A204.1 (cell line): ENCODE measurements around the gene ISM2.

Experiments used
- FAIRE-seq: peaks from 2 replicates; lab custom pipeline; 2012; peaks lifted over from hg19 to GRCh38; lab: Jason Lieb, UNC

Gene ISM2

GRCh38 chr14:77467801-77468200, 30.8 kb downstream of the ISM2 start:
- no peak for FAIRE-seq

DNA sequence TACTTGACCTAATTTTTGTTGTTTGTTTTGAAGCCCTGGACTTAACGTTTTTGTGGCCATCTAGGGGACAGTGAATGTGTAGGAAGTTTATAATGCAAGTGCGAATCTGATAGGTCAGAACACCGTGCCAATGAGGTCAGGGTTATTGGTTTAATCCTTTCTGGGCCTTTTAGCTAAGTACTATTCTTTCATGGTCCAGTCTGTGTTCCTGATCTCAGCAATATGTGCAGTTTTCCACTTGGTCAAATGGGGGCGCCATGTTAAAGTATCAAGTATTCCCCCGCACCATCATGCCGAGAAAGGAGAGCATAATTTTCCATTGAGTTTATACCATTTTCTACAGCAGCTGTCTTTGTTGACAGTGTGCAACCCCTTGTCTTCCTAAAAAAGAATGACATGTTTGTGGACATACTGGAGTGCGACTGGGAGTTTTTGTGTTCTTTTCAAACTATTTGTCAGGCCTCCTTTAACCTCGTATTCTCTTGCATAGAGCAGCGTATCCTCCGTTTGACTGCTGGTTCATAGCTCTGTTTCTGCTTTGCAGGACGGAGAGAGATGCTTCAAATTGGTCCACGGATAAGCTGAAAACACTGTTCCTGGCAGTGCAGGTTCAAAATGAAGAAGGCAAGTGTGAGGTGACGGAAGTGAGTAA, 39.4 kb downstream of the ISM2 start:
- FAIRE-seq: no peak

DNA sequence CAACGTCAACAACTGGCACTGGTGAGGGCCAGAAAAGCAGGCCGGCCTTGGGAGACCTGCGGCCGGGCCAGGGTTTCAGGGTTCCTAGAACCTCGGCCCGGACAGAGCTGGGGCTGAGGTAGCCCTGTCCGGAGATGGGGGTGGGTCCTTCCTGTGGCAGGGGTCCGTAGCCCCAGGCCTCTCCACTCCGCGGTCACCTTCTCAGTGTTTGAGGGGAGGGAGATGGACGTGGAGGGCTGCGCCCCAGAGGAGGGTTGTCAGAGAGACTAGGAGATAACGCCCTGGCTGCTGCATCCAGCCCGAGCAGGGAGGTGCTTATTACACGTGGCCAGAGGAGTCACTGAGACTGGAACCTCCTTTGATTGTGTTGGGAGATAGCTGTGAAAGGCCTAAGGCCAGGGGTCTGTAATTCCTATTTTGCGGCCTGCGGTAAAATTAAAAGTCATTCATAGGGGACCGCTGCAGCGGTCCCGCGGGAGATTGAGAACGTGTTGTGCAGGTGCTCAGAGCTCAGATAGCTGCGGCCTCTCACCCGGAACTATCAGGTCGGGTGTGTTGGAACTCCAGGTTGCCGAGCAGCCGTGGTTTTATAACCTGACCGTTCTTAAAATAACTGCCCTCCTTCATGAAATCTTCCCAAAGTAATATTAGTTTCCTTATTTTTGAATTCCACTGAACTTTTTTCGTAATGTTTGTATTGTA, 40.2 kb downstream of the ISM2 start:
- no peak for FAIRE-seq

DNA sequence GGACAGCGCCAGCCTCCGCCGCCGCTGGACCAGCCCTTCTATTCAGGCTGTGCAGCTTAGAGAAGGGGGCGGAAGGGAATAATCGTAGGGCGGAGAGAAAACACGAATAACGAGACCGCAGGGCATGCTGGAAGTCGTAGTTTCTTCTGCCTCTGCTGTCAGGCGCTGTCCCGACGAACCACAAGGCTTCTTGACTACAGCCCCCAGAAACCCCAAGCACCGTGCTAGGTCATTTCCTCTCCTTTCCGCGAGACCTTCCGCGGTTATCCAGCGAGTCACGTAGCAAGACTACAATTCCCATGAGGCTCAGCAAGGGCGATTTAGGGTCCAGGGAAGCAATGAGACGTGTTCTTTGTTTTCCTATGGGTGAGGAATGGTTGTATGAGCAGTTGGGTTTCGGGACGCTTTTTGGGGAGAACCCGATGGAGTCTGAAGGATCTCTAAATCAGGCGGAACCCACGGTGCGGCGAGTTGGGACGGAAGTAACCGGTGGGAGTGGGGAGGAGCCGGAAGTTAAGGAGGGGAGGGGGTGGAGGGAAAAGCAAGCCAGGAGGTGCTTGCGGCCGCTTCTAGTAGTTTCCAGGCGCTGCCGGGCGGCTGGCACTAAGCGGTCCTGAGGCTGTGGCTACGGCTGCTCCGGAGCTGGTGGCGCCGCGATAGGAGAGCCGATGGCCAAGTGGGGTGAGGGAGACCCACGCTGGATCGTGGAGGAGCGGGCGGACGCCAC, 40.9 kb downstream of the ISM2 start, which contains the start of the genes AHSA1 and VIPAS39:
Gene AHSA1, plus strand, starts transcription at position 572 of the 727 bp plus-strand sequence. Its CDS starts 97 bp downstream, at position 669.
Gene VIPAS39, minus strand, starts transcription at position 80 of the 727 bp plus-strand sequence. CDS start 3,499 bp downstream, outside the sequence.
- FAIRE-seq: peak; percentile 94

- no peak for FAIRE-seq
Measured at GRCh38 chr14:77457115-77457521, 41.5 kb downstream of the ISM2 start.

- no peak for FAIRE-seq
Measured at GRCh38 chr14:77455966-77456640, 42.5 kb downstream of the ISM2 start.

DNA sequence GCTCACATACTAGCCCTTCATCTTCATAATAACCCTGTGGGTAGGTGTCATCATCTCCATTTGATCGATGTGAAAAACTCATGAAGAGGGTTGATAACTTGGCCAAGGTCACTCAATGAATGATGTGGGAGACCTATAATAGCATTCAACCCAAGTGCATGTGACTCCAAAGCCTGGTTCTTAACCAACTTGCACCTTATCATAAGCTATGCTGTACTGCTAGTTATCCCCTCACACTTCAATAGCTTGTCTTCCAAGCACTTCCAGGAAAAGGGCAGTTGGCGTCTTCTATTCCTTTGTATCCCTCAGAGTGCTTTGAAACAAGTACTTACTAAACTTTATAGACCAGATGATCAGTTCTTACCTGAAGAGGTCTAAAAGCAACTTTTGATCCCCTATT, 56.4 kb downstream of the ISM2 start:
- FAIRE-seq: no peak

DNA sequence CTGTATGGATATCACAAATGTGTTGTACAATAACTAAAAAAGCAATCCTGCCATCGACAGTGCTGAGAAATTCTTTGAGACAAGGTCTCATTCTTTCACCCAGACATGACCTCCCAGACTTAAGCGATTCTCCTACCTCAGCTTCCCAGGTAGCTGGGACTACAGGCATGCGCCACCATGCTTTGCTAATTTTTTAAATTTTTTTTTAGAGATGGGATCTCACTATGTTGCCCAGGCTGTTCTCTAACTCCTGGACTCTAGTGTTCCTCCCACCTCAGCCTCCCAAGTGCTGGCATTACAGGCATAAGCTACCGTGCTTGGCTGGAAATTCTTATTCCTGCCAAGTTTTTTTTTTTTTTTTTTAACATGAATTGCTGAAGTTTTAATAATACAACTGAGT, 58.8 kb downstream of the ISM2 start:
- no peak for FAIRE-seq

GRCh38 chr14:77438596-77438995, 60.0 kb downstream of the ISM2 start:
- peak; percentile 54 for FAIRE-seq

DNA sequence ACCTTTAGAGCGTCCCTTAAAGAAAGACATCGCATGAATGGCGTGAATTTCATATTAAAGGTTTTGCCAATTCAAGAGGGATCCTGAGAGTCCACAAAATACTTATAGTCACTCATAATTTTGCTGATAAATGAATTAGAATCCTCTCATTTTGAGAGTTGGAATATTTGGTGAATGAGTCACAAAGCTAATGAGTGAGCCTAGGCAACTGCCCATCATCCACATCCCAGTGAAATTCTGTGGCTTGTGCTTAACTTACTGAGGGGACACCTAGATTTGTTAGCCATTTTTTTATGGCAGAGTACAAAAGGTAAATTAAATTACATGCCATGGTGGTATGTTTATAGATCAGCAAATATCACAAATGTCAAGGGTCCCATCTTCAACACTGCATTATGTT, 62.6 kb downstream of the ISM2 start:
- no peak for FAIRE-seq

GRCh38 chr14:77426396-77426795, 72.2 kb downstream of the ISM2 start:
- no peak for FAIRE-seq

DNA sequence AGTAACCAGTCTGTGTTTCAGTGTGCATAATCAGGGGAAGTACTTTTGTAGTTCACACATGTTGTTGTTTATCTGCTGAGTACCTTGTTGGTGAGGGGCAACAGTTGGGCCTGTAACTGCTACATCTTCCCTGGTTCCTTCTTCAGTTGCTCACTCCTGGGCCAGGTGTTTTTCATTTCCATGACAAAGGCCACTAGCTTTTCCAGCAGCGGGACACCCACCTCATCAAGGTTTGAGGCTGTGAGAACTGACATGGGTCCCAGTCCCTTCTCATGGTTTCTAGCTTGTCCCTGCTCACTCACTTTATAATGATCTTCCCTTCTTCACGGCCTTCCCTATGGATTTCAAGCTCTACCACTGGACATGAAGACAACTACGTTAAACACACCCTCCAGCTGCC, 73.8 kb downstream of the ISM2 start:
- no peak for FAIRE-seq
